H1 (cell line): Measurements from ENCODE around the gene GNAT1. TPM values are rescaled to one million over a fixed set of nuclear protein-coding genes. Genes with fewer than 3 reads are reported as not detected.

Experiments used
- ASH2L ChIP-seq: fragments of 200-600, 300-600 bp; sonication (generic); IDR thresholded peaks from one replicate; pipeline ENCODE4 v1.7.1; 2017; ENCODE audit warnings: low read length
- CBX8 ChIP-seq: fragments of 300-800, 300-1000 bp; sonication (generic); IDR thresholded peaks from 2 replicates; pipeline ENCODE4 v1.7.1; 2016; ENCODE audit warnings: low read depth, low read length, borderline replicate concordance
- JUN ChIP-seq: IDR thresholded peaks from 2 replicates; pipeline ENCODE4 v1.6.1; 2011; ENCODE audit warnings: low read depth, mild to moderate bottlenecking, improper control_type of control experiment, low read length
- KDM4A ChIP-seq: IDR thresholded peaks from one replicate; pipeline ENCODE4 v1.7.1; 2012; ENCODE audit warnings: low read depth, mild to moderate bottlenecking, moderate library complexity, low read length, inconsistent platforms; ENCODE audit not compliant: severe bottlenecking
- NRF1 ChIP-seq: IDR thresholded peaks from 2 replicates; pipeline ENCODE4 v1.6.1; 2011; ENCODE audit warnings: mild to moderate bottlenecking, low read depth, low read length, improper control_type of control experiment
- POU5F1 ChIP-seq: IDR thresholded peaks from 2 replicates; pipeline ENCODE4 v1.6.1; 2011; ENCODE audit warnings: low read depth, mild to moderate bottlenecking, low read length, moderate library complexity
- SIN3A ChIP-seq, 2 experiments: IDR thresholded peaks in 1 of 2; conservative IDR thresholded peaks in 1 of 2; 2 replicates each; pipeline ENCODE4 v1.6.1; 2011 to 2012; ENCODE audit warnings: low read length in 2 of 2, improper control_type of control experiment in 1 of 2, low read depth in 1 of 2, mild to moderate bottlenecking in 1 of 2
- SP4 ChIP-seq: IDR thresholded peaks from 2 replicates; pipeline ENCODE4 v1.6.1; 2012; ENCODE audit warnings: low read length, inconsistent platforms
- TEAD4 ChIP-seq: IDR thresholded peaks from 2 replicates; pipeline ENCODE4 v1.6.1; 2012; ENCODE audit warnings: low read depth, low read length, inconsistent platforms, mixed read lengths
- polyA plus RNA-seq, 7 experiments: library from polyadenylated mRNA; depleted of rRNA in 3 of 7; stranded (reverse) in 5 of 7; unstranded in 2 of 7; fragments of >200 nt in 5 of 7; fragments of 200-250 nt in 2 of 7; gene quantifications; 1 replicate in 5 of 7; 2 replicates in 1 of 7; 4 replicates in 1 of 7; pipeline versions ENCODE4 v1.2.1 to v1.2.3, GENCODE V29; 2011 to 2013; ENCODE audit warnings: missing spikeins in 2 of 7, mixed read lengths in 2 of 7
- total RNA-seq: library from RNA; stranded (reverse); fragmentation: NEBNext Ultra II Directional; extraction: Animal tissue kit (Norgen Biotek cat#: 25700); gene quantifications from 2 replicates; pipeline ENCODE4 v1.2.1, GENCODE V29; 2021

GNAT1 gene
- total and polyA plus RNA-seq, 2 of the 8 experiments (the other 6 are each of a cell fraction or from before 2014, with no cell fraction given): 0.08 TPM; not detected in 1

DNA sequence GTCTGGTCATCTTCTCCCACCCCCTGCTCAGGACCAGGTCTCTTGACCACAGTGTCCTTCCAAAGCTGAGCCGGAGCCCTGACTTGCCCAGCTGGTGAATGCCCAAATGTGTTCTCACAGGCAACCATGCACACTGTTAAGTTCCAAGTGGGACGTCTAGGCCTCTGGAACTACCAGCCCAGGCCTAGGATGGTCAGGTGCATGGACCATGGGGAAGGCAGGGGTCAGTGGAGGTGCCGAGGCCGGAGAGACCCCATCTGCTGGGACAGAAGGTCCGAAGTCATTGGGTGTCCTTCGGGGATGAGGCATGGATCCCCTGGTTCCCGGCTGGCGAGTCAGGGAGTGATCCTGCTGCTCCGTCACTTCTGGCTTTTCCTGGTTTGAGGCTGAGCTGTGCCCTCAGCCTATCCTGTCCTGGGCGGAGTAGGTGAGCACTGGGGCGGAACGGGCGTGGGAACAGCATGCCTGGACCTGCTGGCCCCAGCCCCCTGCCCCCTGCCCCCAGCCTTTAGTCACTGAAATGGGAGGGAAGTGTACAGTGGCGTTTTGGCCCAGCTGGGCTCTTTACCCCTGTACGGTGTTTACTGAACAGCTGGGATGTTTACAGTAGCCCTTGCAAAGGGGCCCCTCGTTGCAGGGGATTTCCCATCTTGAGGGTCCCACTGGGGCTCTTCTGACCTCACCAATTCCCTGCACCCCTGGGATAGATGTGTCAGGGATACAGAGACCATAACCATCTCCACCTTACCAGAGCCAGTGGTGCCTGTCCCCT, 24.2 kb upstream of the GNAT1 start (continued):
- no peak for TF ChIP-seq TEAD4
- TF ChIP-seq JUN: no peak
- TF ChIP-seq CBX8: no peak
- no peak for TF ChIP-seq KDM4A
- no peak for TF ChIP-seq NRF1
- no peak for TF ChIP-seq POU5F1
- TF ChIP-seq SIN3A (conservative IDR thresholded peaks at IDR 0.05 in 1 of 2, IDR thresholded peaks at IDR 0.05 in 1 of 2; ENCODE audit: low read depth in 1 of 2, low read length in 2 of 2): no peak
- no peak for TF ChIP-seq SP4
- no peak for TF ChIP-seq ASH2L
